ENCODE data around the gene BNIP5.

- no peak for TF ChIP-seq CTCF (IDR thresholded peaks at IDR 0.05)
- no peak for TF ChIP-seq POLR2A (IDR thresholded peaks at IDR 0.05)
These were observed 43.5 kb upstream of the BNIP5 start for GRCh38 chr6:36380166-36380565.

Data from right lobe of liver (tissue), 4 donors.